Esophagus muscularis mucosa (tissue), 3 donors: ENCODE measurements around the gene FLG2.

ENCODE experiments used
- CTCF ChIP-seq, 3 experiments: fragments of 200-600 bp in 2 of 3; fragments of 450-650 bp in 1 of 3; sonication (generic) in 2 of 3; IDR thresholded peaks; one replicate each; pipeline ENCODE4 v1.5.1; 2017 to 2019; ENCODE audit warnings: antibody characterized with exemption in 3 of 3, mild to moderate bottlenecking in 2 of 3, moderate library complexity in 1 of 3
- POLR2AphosphoS5 ChIP-seq, 2 donors: sonication (generic); formaldehyde crosslinking; IDR thresholded peaks; one replicate each; pipeline ENCODE4 v1.6.1; 2017; ENCODE audit warnings: antibody characterized with exemption in 2 of 2

- TF ChIP-seq CTCF (IDR thresholded peaks at IDR 0.05): no peak
- TF ChIP-seq POLR2AphosphoS5 (IDR thresholded peaks at IDR 0.05): no peak
These were observed 46.4 kb downstream of the FLG2 start for GRCh38 chr1:152313319-152313801.
